Breast epithelium (tissue), 3 donors: ENCODE results near the gene ADARB2.

Experiments used
- POLR2A ChIP-seq: fragments of 450-650 bp; IDR thresholded peaks from one replicate; pipeline ENCODE4 v1.6.1; 2016; ENCODE audit warnings: antibody characterized with exemption, mild to moderate bottlenecking, moderate library complexity
- TF ChIP-seq, protein P1 (sequence below), 3 donors: fragments of 450-650 bp; IDR thresholded peaks; one replicate each; pipeline ENCODE4 v1.5.1; 2016 to 2017; ENCODE audit warnings: antibody characterized with exemption in 3 of 3, mild to moderate bottlenecking in 3 of 3, moderate library complexity in 3 of 3

GRCh38 chr10:1213252-1214070 is 523.9 kb downstream of the ADARB2 start:
- TF ChIP-seq, protein P1, sequence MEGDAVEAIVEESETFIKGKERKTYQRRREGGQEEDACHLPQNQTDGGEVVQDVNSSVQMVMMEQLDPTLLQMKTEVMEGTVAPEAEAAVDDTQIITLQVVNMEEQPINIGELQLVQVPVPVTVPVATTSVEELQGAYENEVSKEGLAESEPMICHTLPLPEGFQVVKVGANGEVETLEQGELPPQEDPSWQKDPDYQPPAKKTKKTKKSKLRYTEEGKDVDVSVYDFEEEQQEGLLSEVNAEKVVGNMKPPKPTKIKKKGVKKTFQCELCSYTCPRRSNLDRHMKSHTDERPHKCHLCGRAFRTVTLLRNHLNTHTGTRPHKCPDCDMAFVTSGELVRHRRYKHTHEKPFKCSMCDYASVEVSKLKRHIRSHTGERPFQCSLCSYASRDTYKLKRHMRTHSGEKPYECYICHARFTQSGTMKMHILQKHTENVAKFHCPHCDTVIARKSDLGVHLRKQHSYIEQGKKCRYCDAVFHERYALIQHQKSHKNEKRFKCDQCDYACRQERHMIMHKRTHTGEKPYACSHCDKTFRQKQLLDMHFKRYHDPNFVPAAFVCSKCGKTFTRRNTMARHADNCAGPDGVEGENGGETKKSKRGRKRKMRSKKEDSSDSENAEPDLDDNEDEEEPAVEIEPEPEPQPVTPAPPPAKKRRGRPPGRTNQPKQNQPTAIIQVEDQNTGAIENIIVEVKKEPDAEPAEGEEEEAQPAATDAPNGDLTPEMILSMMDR (IDR thresholded peaks at IDR 0.05) = no peak
- no peak for TF ChIP-seq POLR2A
